Measurements from ENCODE around the gene KLK1. TPM values are rescaled to one million over a fixed set of nuclear protein-coding genes. Genes with fewer than 3 reads are reported as not detected.

KLK1 gene
- total and polyA plus RNA-seq, 2 of the 13 experiments (the other 11 are each of a cell fraction or from before 2014, with no cell fraction given): not detected

- TF ChIP-seq YY1 (IDR thresholded peaks at IDR 0.05; ENCODE audit: insufficient read depth, insufficient replicate concordance, low read depth, low read length) (peak; percentile 53), RXRB (CRISPR knock-in tag; IDR thresholded peaks at IDR 0.05; ENCODE audit: borderline replicate concordance) (peak; percentile 17; the same call in 1 of the 2 replicates), U2AF2 (IDR thresholded peaks at IDR 0.05; ENCODE audit: low read depth, low read length) (no peak), DR1 (CRISPR knock-in tag; IDR thresholded peaks at IDR 0.05) (peak; percentile 89), NFRKB (IDR thresholded peaks at IDR 0.05) (peak; percentile 4; the same call in 1 of the 2 replicates), ZNF576 (CRISPR knock-in tag; IDR thresholded peaks at IDR 0.05) (no peak), ZNF761 (CRISPR knock-in tag; conservative IDR thresholded peaks at IDR 0.05) (peak; percentile 61; the same call in 1 of the 2 replicates), ZNF678 (CRISPR knock-in tag; IDR thresholded peaks at IDR 0.05) (peak; percentile 77; the same call in 1 of the 2 replicates), ZNF597 (CRISPR knock-in tag; IDR thresholded peaks at IDR 0.05) (no peak), PREB (CRISPR knock-in tag; IDR thresholded peaks at IDR 0.05) (no peak), ZNF230 (CRISPR knock-in tag; IDR thresholded peaks at IDR 0.05) (peak; percentile 87), ZNF335 (CRISPR knock-in tag; IDR thresholded peaks at IDR 0.05) (peak; percentile 100), CREB1 (IDR thresholded peaks at IDR 0.05) (peak; percentile 70), CREB1 (CRISPR knock-in tag; IDR thresholded peaks at IDR 0.05) (peak; percentile 90), ZNF317 (CRISPR knock-in tag; IDR thresholded peaks at IDR 0.05) (0 out of 2 replicates have a peak, but pooled peaks have one; percentile 9), NKX3-1 (CRISPR knock-in tag; IDR thresholded peaks at IDR 0.05) (peak; percentile 36; the same call in 1 of the 2 replicates), ZMYM4 (CRISPR knock-in tag; IDR thresholded peaks at IDR 0.05) (peak; percentile 87; the same call in 1 of the 2 replicates), MEIS2 (CRISPR knock-in tag; IDR thresholded peaks at IDR 0.05) (peak; percentile 53; the same call in 1 of the 2 replicates), KAT2B (IDR thresholded peaks at IDR 0.05; ENCODE audit: borderline replicate concordance, low read depth, low read length) (no peak)
- TF ChIP-seq, protein P1, sequence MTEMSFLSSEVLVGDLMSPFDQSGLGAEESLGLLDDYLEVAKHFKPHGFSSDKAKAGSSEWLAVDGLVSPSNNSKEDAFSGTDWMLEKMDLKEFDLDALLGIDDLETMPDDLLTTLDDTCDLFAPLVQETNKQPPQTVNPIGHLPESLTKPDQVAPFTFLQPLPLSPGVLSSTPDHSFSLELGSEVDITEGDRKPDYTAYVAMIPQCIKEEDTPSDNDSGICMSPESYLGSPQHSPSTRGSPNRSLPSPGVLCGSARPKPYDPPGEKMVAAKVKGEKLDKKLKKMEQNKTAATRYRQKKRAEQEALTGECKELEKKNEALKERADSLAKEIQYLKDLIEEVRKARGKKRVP (CRISPR knock-in tag; IDR thresholded peaks at IDR 0.05): peak in 1 of 2 experiments; percentile 52; a peak in 1 of 4 replicates
- TF ChIP-seq, protein P2, sequence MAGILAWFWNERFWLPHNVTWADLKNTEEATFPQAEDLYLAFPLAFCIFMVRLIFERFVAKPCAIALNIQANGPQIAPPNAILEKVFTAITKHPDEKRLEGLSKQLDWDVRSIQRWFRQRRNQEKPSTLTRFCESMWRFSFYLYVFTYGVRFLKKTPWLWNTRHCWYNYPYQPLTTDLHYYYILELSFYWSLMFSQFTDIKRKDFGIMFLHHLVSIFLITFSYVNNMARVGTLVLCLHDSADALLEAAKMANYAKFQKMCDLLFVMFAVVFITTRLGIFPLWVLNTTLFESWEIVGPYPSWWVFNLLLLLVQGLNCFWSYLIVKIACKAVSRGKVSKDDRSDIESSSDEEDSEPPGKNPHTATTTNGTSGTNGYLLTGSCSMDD (CRISPR knock-in tag; IDR thresholded peaks at IDR 0.05): no peak
These were observed 18.9 kb downstream of the KLK1 start (continued) for GRCh38 chr19:50804420-50805272.

Measured in HepG2 (cell line).